T follicular helper cell (primary cell): ENCODE results near the gene STK4.

Experiments
- DNase-seq: peaks from one replicate; pipeline ENCODE4 v3.0.0-alpha.2; 2020; ENCODE audit warnings: low read depth

The STK4 gene

DNA sequence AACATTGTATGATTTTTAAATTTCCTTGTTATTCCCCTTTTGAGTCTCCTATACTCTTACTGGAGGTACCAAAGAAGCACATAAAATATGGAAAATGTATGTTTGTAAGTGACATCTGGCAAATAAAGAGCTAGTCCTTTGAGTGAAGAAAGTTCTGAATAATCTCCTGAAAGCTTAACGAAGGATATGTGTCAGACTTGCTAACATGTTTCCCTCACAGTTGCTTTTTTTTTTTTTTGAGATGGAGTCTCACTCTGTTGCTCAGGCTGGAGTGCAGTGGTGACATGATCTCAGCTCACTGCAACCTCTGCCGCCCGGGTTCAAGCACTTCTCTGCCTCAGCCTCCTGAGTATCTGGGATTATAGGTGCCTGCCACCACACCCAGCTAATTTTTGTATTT is 63.6 kb downstream of the STK4 start:
- no peak for DNase-seq

GRCh38 chr20:45032276-45032675 is 66.0 kb downstream of the STK4 start:
- no peak for DNase-seq

GRCh38 chr20:45032781-45033180 is 66.5 kb downstream of the STK4 start:
- DNase-seq = no peak

- DNase-seq = no peak
Measured at GRCh38 chr20:45034436-45034835, 68.1 kb downstream of the STK4 start.

DNA sequence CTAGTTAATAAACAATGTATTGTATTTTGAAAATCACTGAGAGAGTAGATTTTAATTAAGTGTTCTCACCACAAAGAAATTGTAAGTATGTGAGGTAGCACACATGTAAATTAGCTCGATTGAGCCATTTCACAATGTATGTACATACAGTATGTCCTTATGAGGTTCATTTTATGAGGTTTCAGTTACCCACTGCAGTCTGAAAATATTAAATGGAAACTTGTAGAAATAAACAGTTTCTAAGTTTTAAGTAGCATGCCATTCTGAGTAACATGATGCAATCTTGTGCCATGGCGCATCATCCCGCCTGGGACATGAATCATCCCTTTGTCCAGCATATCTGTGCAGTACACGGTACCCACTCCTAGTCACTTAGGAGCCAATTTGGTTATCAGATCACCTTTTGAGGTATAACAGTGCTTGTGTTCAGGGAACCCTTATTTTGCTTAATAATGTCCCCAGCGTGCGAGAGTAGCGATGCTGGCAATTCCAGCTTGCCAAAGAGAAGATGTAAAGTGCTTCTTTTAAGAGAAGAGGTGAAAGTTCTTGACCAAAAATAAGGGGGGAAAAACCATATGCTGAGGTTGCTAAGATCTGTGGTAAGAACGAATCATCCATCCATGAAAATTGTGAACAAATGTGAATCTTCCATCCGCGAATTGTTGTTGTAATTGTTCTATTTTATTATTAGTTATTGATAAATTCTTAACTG is 69.9 kb downstream of the STK4 start:
- no peak for DNase-seq

DNA sequence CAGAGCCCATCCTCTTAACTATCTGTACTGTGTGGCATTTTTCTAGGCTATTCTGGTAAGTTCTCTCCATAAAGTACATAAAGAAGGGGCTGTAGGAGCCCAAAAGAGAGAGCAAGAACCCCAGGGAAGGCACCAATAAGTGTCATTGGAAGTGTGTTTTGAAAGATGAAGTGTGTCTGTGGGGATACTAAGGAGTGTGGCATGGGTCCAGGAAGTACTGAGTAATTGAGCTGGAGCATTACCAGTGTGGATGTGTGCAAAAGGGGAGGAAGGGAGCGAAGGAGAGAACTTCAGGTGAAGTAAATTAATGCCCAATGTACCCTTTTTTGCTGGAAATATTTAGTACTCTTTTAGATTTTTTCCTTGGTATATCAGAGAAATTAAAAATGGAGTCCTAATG is 70.7 kb downstream of the STK4 start:
- DNase-seq = no peak

DNA sequence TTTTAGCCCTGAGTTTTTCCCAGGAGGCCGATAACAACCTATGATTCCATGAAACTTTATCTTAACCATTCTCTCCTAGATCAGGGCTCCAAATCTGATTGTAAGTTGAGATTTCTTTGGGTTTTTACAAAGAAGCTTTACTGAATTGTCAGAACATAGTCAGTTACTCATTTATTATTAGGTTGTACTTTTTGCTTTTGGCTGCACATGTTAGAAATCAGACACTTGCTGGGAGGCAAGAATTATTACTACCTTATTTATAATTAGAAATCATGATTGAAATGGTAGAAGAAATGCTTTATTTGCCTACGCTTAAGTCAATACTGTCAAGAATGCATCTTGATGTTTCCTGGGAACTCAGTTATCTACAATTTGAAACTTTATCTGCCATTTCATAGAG is 71.3 kb downstream of the STK4 start:
- DNase-seq = no peak

GRCh38 chr20:45038745-45039474 is 72.6 kb downstream of the STK4 start:
- DNase-seq = no peak

GRCh38 chr20:45039475-45039820 is 73.1 kb downstream of the STK4 start:
- DNase-seq = no peak

DNA sequence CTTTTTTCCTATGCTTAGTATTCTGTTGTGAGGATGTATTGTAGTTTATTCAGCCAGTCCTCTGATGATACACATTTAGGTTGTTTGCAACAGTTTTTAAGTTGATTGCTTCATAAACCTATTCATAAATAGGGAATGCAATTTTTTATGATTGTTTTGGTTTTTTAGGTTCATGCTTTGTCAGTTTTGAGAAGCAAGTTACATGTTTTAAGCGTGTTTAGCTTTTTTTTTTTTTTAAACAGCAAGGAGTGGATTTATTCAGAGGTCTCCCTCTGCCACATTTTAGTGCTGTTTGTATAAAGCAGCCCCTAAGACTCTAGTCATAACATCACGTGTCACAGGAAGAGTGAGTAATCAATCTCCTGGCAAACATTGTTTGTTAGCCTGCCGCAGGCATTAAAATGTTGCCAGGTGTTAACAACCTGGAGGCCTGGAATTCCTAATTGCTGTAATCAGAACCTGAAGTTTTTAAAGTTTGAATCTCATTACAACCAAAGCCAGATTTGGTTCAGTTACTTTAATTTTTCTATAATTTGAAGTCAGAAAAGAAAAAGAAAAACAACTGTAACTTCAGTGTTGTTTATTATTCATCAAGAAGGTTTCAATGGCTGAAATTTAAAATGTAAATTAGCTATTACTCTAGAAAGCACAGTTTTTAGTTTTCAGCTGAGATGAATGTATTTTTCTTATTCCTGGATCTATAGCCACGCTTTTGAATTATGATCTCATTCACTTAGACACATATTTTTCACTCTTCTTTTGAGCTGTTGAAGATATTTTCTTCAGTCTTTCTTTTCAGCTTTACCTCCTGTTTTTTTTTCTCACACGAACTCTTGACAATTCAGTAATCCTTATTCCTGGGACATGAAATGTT is 75.4 kb downstream of the STK4 start:
- DNase-seq = no peak

GRCh38 chr20:45042978-45043377 is 76.7 kb downstream of the STK4 start:
- no peak for DNase-seq

- no peak for DNase-seq
Measured at GRCh38 chr20:45044084-45044573, 77.8 kb downstream of the STK4 start.

DNA sequence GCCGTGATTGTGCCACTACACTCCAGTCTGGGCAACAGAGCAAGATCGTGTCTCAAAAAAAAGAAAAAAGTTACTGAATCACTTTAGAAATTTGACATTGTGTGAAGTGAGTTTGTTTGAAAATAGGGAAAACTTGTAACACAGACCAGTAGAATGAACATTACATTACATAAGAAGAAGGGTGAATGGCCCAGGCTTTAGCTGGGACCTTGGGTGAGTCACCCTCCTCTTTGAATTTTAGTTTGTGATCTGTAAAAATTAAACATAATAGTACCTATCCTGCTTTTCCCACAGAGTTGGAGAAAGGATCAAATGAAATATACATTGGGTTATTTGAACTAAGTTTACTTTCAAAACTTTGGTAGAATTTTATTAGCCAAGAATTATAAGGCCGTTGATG is 78.3 kb downstream of the STK4 start:
- no peak for DNase-seq

GRCh38 chr20:45047581-45048119 is 81.3 kb downstream of the STK4 start:
- no peak for DNase-seq

GRCh38 chr20:45049438-45049837 is 83.1 kb downstream of the STK4 start:
- no peak for DNase-seq

DNA sequence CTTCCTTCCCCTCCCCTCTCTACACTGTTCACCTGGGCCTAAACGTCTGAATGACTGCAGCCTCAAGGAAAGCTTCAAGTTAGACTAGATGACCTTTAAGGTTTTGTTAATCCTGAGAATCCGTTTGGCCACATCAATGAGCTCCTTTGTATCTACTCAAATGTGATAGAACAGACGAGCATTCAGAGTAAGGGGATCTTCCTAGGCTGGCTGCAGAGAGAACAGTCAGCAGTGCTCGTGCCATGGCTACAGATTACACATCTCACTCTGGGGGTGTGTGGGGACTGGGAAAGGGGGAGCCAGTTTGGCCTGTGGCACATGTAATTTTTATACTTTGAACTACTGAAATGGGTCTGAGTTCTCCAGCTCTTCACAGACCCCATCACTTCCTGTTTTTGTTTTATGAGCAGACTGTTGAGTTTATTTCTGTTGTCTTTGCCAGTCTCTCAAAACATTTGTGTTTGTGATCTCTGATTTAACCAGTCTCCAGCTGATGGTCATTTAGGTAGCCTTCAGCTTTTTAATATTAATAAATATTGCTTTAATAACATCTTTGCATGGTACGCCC is 83.7 kb downstream of the STK4 start:
- DNase-seq = no peak

- no peak for DNase-seq
Measured at GRCh38 chr20:45051204-45052060, 85.1 kb downstream of the STK4 start.

GRCh38 chr20:45052698-45053429 is 86.6 kb downstream of the STK4 start:
- DNase-seq = no peak

- DNase-seq = no peak
Measured at GRCh38 chr20:45053430-45054351, 87.4 kb downstream of the STK4 start.
